GM19240 (cell line): ENCODE measurements around the gene SHROOM4.

ENCODE experiments used
- DNase-seq: peaks from one replicate; pipeline ENCODE4 v3.0.0; 2011; ENCODE audit warnings: low spot score; ENCODE audit not compliant: insufficient read length

The SHROOM4 gene

GRCh38 chrX:50622751-50623150 is 191.2 kb downstream of the SHROOM4 start:
- no peak for DNase-seq

GRCh38 chrX:50618788-50619558 is 195.0 kb downstream of the SHROOM4 start:
- no peak for DNase-seq

GRCh38 chrX:50617183-50617582 is 196.8 kb downstream of the SHROOM4 start:
- DNase-seq, result no peak

- DNase-seq, result no peak
Observed at GRCh38 chrX:50615570-50616158, 198.3 kb downstream of the SHROOM4 start.

GRCh38 chrX:50614460-50614859 is 199.5 kb downstream of the SHROOM4 start:
- no peak for DNase-seq

- DNase-seq, result no peak
Observed at GRCh38 chrX:50613846-50614245, 200.1 kb downstream of the SHROOM4 start.

GRCh38 chrX:50609796-50610195 is 204.2 kb downstream of the SHROOM4 start:
- no peak for DNase-seq

GRCh38 chrX:50606300-50606950 is 207.6 kb downstream of the SHROOM4 start:
- no peak for DNase-seq

GRCh38 chrX:50596056-50596455 is 217.9 kb downstream of the SHROOM4 start:
- no peak for DNase-seq

GRCh38 chrX:50594788-50595187 is 219.2 kb downstream of the SHROOM4 start:
- DNase-seq, result no peak

- DNase-seq, result no peak
Observed at GRCh38 chrX:50586980-50587379, 227.0 kb downstream of the SHROOM4 start.

- no peak for DNase-seq
Observed at GRCh38 chrX:50586407-50586806, 227.6 kb downstream of the SHROOM4 start.

- no peak for DNase-seq
Observed at GRCh38 chrX:50581405-50581804, 232.6 kb downstream of the SHROOM4 start.

GRCh38 chrX:50579955-50580354 is 234.0 kb downstream of the SHROOM4 start:
- peak; percentile 11 for DNase-seq

- DNase-seq, result no peak
Observed at GRCh38 chrX:50577326-50577725, 236.7 kb downstream of the SHROOM4 start.

GRCh38 chrX:50567636-50568035 is 246.4 kb downstream of the SHROOM4 start:
- no peak for DNase-seq

GRCh38 chrX:50565718-50566117 is 248.3 kb downstream of the SHROOM4 start:
- no peak for DNase-seq
